Measurements from ENCODE around the gene SECISBP2L.

Gene SECISBP2L

GRCh38 chr15:49055630-49056029 is 9.4 kb upstream of the SECISBP2L start:
- no peak for DNase-seq

GRCh38 chr15:49052662-49053061 is 6.4 kb upstream of the SECISBP2L start:
- DNase-seq = no peak

GRCh38 chr15:49047456-49047855 is 1.2 kb upstream of the SECISBP2L start:
- no peak for DNase-seq

- DNase-seq = no peak
These were observed 461 bp downstream of the SECISBP2L start for GRCh38 chr15:49045751-49046219.

GRCh38 chr15:49044766-49045606 is 1.3 kb downstream of the SECISBP2L start:
- no peak for DNase-seq

- DNase-seq = no peak
These were observed 2.2 kb downstream of the SECISBP2L start for GRCh38 chr15:49044002-49044401.

- no peak for DNase-seq
These were observed 4.1 kb downstream of the SECISBP2L start for GRCh38 chr15:49042165-49042564.

- no peak for DNase-seq
These were observed 4.8 kb downstream of the SECISBP2L start for GRCh38 chr15:49041426-49041825.

- no peak for DNase-seq
These were observed 6.1 kb downstream of the SECISBP2L start for GRCh38 chr15:49040151-49040550.

- no peak for DNase-seq
These were observed 7.9 kb downstream of the SECISBP2L start for GRCh38 chr15:49038382-49038781.

- no peak for DNase-seq
These were observed 8.7 kb downstream of the SECISBP2L start for GRCh38 chr15:49037546-49037940.

- DNase-seq = no peak
These were observed 9.3 kb downstream of the SECISBP2L start for GRCh38 chr15:49036650-49037545.

GRCh38 chr15:49035825-49036224 is 10.4 kb downstream of the SECISBP2L start:
- DNase-seq = no peak

- no peak for DNase-seq
These were observed 13.6 kb downstream of the SECISBP2L start for GRCh38 chr15:49032601-49033145.

GRCh38 chr15:49031804-49032203 is 14.4 kb downstream of the SECISBP2L start:
- no peak for DNase-seq

- no peak for DNase-seq
These were observed 19.5 kb downstream of the SECISBP2L start for GRCh38 chr15:49026700-49027099.

GRCh38 chr15:49024840-49025239 is 21.4 kb downstream of the SECISBP2L start:
- no peak for DNase-seq

- DNase-seq = no peak
These were observed 22.9 kb downstream of the SECISBP2L start for GRCh38 chr15:49023354-49023753.

- DNase-seq = no peak
These were observed 30.4 kb downstream of the SECISBP2L start for GRCh38 chr15:49015896-49016295.

GRCh38 chr15:48999314-48999713 is 46.9 kb downstream of the SECISBP2L start:
- no peak for DNase-seq

- no peak for DNase-seq
These were observed 50.0 kb downstream of the SECISBP2L start for GRCh38 chr15:48996276-48996675.

GRCh38 chr15:48993380-48993779 is 52.9 kb downstream of the SECISBP2L start:
- DNase-seq = no peak

- no peak for DNase-seq
These were observed 53.7 kb downstream of the SECISBP2L start for GRCh38 chr15:48992545-48992944.

All from activated T-cell treated with anti-CD3 and anti-CD28 coated beads for 4 hours (primary cell).